HG02970 (cell line): ENCODE results near the gene MBD3.

Experiments
- ATAC-seq: cut with Tn5 transposase; IDR thresholded peaks from one replicate; pipeline ENCODE4 v1.9.1; 2021; ENCODE audit warnings: mild to moderate bottlenecking, moderate library complexity, moderate number of reproducible peaks; ENCODE audit not compliant: unreplicated experiment, low FRiP score

MBD3 gene

GRCh38 chr19:1575323-1576241 is 17.1 kb downstream of the MBD3 start:
- no peak for ATAC-seq

- ATAC-seq = no peak
Measured at GRCh38 chr19:1574354-1575136, 18.1 kb downstream of the MBD3 start.

- no peak for ATAC-seq
Measured at GRCh38 chr19:1572795-1573194, 19.9 kb downstream of the MBD3 start.

DNA sequence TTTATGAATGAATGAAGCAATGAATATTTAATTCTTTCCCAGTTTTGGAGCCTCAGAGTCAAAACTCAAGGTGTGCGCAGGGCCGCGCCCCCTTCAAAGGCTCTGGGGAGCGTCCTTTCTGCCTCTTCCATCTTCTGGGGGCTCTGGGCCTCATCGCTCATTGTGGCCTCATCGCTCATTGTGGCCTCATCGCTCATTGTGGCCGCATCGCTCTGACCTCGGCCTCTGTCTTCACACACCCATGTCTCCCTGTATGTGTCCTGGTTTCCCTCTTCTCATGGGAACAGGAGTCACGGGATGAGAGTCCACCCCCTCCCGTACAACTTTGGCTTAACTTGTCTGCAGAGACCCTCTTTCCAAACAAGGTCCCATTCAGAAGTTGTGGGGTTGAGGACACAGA is 21.3 kb downstream of the MBD3 start:
- no peak for ATAC-seq

- ATAC-seq = no peak
Measured at GRCh38 chr19:1570836-1571235, 21.8 kb downstream of the MBD3 start.

- ATAC-seq = no peak
Measured at GRCh38 chr19:1569997-1570396, 22.7 kb downstream of the MBD3 start.

DNA sequence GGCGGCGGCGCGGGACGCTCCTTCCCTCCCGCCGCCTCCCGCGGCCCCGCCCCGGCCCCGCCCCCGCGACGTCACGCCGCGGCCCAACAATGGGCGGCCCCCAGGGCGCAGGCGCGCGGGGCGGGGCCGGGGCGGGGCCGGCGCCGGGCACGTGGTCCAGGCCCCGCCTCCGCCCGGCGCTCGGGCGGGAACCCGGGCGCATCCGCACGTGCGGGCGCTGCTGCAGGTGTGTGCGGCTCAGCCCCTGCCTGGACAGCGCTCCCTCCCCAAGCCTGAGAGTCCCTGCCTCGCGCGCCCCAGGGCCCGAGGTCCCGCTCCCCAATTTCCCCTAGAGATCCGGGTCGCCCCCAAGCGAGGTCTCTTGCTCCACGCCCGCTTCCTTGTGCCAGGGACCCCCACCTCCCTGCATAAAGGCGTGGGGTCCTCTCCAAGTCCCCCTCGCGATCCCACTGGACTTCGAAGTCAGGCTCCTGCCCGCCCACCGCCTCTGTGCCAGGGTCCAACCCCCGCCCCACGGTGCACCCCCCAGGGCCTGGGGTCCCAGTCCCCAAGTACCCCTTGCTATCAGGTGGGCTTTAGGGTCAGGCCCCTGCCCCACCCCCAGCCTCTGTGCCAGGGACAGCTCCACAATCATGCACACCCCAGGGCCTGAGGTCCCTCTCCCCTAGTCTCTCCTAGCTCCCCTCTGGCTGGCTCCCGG is 24.2 kb downstream of the MBD3 start, which contains the start of gene MEX3D:
TSS of gene MEX3D (minus strand) at position 6 of the 700 bp plus-strand sequence. CDS start 267 bp downstream, outside the sequence.
- peak; percentile 68 for ATAC-seq

DNA sequence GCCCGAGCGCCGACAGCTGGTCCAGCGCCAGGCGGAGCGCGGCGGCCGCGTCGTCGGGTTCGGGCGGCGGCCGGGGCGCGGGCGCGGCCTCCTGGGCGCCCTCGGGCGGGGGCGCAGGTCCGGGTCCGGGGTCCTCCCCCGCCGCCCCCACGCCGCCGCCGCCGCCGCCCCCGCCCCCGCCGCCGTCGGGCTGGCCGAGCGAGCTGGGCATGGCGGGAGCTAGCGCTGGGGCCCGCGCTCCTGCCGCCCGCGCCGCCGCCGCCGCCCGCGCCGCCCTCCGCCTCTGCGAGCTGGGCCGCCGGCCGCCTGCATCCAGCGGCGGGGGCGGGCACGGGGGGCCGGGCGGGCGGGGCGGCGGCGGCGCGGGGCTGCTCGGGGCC is 24.8 kb downstream of the MBD3 start:
- ATAC-seq = peak; percentile 27

- ATAC-seq = no peak
Measured at GRCh38 chr19:1567116-1567847, 25.4 kb downstream of the MBD3 start.

DNA sequence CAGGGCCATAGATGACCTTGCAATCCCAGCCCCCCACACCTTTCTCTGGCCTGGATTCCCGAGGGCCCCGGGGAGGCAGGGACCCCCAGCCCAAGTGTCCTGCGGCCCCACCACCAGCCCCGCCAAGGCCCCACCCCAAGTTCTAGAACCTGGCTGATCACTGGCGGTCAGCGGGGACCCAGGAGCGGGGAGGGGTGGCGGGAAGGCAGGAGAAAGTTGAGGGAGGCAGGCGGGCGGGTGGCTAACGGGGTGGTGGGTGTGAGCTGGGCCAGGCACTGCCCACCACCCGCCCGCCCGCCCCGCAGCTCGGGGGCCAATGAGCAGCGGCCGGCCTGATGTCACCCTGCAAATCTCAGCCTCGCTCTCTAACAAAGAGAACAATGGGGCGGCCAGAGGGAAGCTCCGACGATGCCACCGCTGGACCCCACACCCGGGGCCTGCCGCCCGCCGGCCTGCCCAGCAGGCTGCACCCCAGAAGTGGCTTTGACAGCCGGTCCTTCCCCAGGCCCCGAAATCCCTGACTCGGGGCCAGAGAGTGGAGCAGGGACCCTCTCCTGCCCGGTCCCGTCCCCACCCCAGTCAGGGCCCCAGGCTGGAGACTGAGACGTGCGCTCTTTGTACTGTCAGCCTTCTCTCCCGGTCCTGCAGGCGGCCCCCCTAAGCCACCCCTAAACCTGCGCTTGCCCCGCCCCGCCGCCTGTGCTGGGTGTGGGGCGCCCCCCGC is 26.1 kb downstream of the MBD3 start:
- ATAC-seq = no peak

- ATAC-seq = no peak
Measured at GRCh38 chr19:1563251-1563650, 29.4 kb downstream of the MBD3 start.

GRCh38 chr19:1561236-1561842 is 31.3 kb downstream of the MBD3 start:
- no peak for ATAC-seq

- ATAC-seq = no peak
Measured at GRCh38 chr19:1560286-1560882, 32.3 kb downstream of the MBD3 start.

- ATAC-seq = no peak
Measured at GRCh38 chr19:1558552-1558951, 34.1 kb downstream of the MBD3 start.

DNA sequence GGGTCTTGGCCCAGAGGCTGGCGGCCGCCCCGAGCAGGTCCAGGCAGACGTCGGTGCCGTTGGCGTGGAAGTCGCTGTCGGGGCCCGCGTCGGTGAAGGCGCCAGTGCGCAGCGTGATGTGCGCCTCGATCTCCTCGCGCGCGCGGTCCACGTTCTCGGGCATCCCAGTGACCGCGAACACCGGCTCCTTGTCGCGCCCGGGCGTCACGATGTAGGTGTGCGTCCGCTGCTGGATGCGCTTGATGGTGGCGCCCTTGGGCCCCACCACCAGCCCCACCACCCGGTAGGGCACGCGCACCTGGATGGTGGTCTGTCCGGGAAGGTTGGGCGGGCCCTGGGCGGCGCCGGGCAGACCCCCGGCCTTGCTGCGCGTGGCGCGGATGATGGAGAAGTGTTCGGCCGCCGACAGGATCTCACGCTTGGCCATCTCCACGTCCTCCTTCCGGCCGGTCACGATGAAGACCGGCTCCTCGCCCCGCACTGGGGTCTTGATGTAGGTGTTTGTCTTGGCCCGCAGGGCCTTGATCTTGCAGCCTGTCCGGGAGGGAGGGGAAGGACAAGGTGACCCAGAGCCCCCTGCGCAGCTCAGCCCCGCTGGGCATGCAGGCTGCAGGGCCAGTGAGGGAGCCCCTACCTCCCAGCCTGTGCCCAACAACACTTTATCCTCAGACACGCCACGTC is 36.1 kb downstream of the MBD3 start:
- no peak for ATAC-seq

- no peak for ATAC-seq
Measured at GRCh38 chr19:1555487-1556389, 36.9 kb downstream of the MBD3 start.

- ATAC-seq = no peak
Measured at GRCh38 chr19:1554968-1555367, 37.7 kb downstream of the MBD3 start.
